ENCODE results near the gene UPF2.

DNA sequence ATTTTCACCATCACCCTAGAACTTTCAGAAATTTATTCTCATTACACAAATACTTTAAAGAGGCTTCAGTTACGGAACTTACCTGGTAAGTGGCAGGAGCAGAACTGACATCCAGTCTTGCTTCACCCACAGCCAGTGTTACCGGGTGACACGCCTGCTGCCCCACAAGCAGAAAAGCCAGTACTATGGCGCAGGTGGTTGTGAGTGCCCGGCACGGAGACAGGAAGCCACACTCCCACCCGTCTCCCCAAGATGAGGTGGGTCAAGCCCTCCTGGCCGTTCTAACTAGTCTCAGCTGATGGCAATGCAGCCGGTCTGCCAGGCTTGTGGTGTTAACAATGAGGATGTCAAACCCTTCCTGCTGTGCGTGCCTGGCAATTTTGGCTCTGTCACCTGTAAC lies 132.5 kb downstream of the UPF2 start:
- TF ChIP-seq, protein P1, sequence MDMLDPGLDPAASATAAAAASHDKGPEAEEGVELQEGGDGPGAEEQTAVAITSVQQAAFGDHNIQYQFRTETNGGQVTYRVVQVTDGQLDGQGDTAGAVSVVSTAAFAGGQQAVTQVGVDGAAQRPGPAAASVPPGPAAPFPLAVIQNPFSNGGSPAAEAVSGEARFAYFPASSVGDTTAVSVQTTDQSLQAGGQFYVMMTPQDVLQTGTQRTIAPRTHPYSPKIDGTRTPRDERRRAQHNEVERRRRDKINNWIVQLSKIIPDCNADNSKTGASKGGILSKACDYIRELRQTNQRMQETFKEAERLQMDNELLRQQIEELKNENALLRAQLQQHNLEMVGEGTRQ (IDR thresholded peaks at IDR 0.05; ENCODE audit: low read depth, low read length) = no peak
- TF ChIP-seq BHLHE40 (IDR thresholded peaks at IDR 0.05; ENCODE audit: low read depth, low read length) (no peak), POLR2A (IDR thresholded peaks at IDR 0.05; ENCODE audit: low read depth, low read length) (no peak)
